Keratinocyte (primary cell): Measurements from ENCODE around the gene CEP85L. TPM values are rescaled to one million over a fixed set of nuclear protein-coding genes. Genes with fewer than 3 reads are reported as not detected.

Experiments used
- DNase-seq: peaks from one replicate; pipeline ENCODE4 v3.0.0-alpha.2; 2011; ENCODE audit warnings: low read depth, missing footprints, low spot score
- FAIRE-seq: peaks from 2 replicates; lab custom pipeline; 2011; peaks lifted over from hg19 to GRCh38; lab: Jason Lieb, UNC
- H2AFZ ChIP-seq: 2 replicates; pipeline ENCODE4 v1.6.0; 2012; ENCODE audit warnings: low read length, control low read depth, inconsistent platforms; ENCODE audit not compliant: control insufficient read depth
- H3K27ac ChIP-seq: 2 replicates; pipeline ENCODE4 v1.5.1; 2011; ENCODE audit warnings: low read length; ENCODE audit not compliant: control insufficient read depth, insufficient read depth
- H3K27me3 ChIP-seq: 3 replicates; pipeline ENCODE4 v1.6.0; 2011; ENCODE audit warnings: low read length; ENCODE audit not compliant: control insufficient read depth, insufficient read depth; ENCODE audit errors: extremely low read depth
- H3K36me3 ChIP-seq, 2 experiments: 2 replicates in 1 of 2; 3 replicates in 1 of 2; pipeline ENCODE4 v1.5.1; 2011; ENCODE audit warnings: low read length in 2 of 2, mild to moderate bottlenecking in 1 of 2; ENCODE audit not compliant: control insufficient read depth in 2 of 2, insufficient read depth in 2 of 2; ENCODE audit errors: extremely low read depth in 1 of 2
- H3K4me1 ChIP-seq: 3 replicates; pipeline ENCODE4 v1.5.1; 2011; ENCODE audit warnings: low read length; ENCODE audit not compliant: control insufficient read depth, insufficient read depth; ENCODE audit errors: extremely low read depth
- H3K4me2 ChIP-seq: 3 replicates; pipeline ENCODE4 v1.6.0; 2011; ENCODE audit warnings: low read depth, low read length; ENCODE audit not compliant: control insufficient read depth, insufficient read depth; ENCODE audit errors: extremely low read depth
- H3K4me3 ChIP-seq, 3 experiments: fragments of 200-600 bp in 1 of 3; sonication (generic) in 1 of 3; 2 replicates in 2 of 3; 3 replicates in 1 of 3; pipeline ENCODE4 v1.5.1; 2011 to 2016; ENCODE audit warnings: low read length in 3 of 3, mild to moderate bottlenecking in 3 of 3, control low read depth in 2 of 3, inconsistent platforms in 1 of 3, low read depth in 1 of 3, mixed read lengths in 1 of 3, mixed run types in 1 of 3, moderate library complexity in 1 of 3; ENCODE audit not compliant: control insufficient read depth in 2 of 3, insufficient read depth in 2 of 3; ENCODE audit errors: extremely low read depth in 1 of 3
- H3K79me2 ChIP-seq: 2 replicates; pipeline ENCODE4 v1.6.0; 2012; ENCODE audit warnings: low read length; ENCODE audit not compliant: control insufficient read depth, insufficient read depth
- H3K9ac ChIP-seq: 3 replicates; pipeline ENCODE4 v1.6.0; 2011; ENCODE audit warnings: low read length; ENCODE audit not compliant: control insufficient read depth, insufficient read depth; ENCODE audit errors: extremely low read depth
- H3K9me1 ChIP-seq: 3 replicates; pipeline ENCODE4 v1.6.0; 2011; ENCODE audit warnings: low read length; ENCODE audit not compliant: control insufficient read depth, insufficient read depth; ENCODE audit errors: extremely low read depth
- H3K9me3 ChIP-seq: 2 replicates; pipeline ENCODE4 v1.5.1; 2012; ENCODE audit warnings: low read depth, low read length; ENCODE audit not compliant: control insufficient read depth
- H4K20me1 ChIP-seq: 3 replicates; pipeline ENCODE4 v1.6.0; 2011; ENCODE audit warnings: low read length; ENCODE audit not compliant: control insufficient read depth, insufficient read depth; ENCODE audit errors: extremely low read depth
- CTCF ChIP-seq, 3 experiments: IDR thresholded peaks in 1 of 3; conservative IDR thresholded peaks in 1 of 3; optimal IDR thresholded peaks in 1 of 3; 2 replicates in 2 of 3; 3 replicates in 1 of 3; pipeline versions ENCODE3 to v1.5.1; 2011; ENCODE audit warnings: low read length in 3 of 3, mild to moderate bottlenecking in 3 of 3, moderate library complexity in 2 of 3, control low read depth in 1 of 3, inconsistent platforms in 1 of 3; ENCODE audit not compliant: insufficient read depth in 2 of 3; ENCODE audit errors: extremely low read depth in 1 of 3
- EZH2 ChIP-seq: IDR thresholded peaks from one replicate; pipeline ENCODE4 v1.6.1; 2012; ENCODE audit warnings: inconsistent platforms, mild to moderate bottlenecking, low read length, moderate library complexity
- dilution Hi-C: fragments of 300-500 bp; cut with MboI; formaldehyde crosslinking; loops from one replicate; pipeline ENCODE4 v1.7.0; 2020; ENCODE audit warnings: low sequenced_read_pairs; ENCODE audit not compliant: extremely low pct_ligation_motif_present
- polyA plus RNA-seq, 5 experiments: library from polyadenylated mRNA; depleted of rRNA in 3 of 5; stranded (reverse) in 3 of 5; stranded (forward) in 1 of 5; unstranded in 1 of 5; fragments of >200 nt; gene quantifications; 1 replicate in 1 of 5; 2 replicates in 3 of 5; 3 replicates in 1 of 5; pipeline versions ENCODE4 v1.2.1 to v1.2.3, GENCODE V29; 2011 to 2012; ENCODE audit warnings: missing spikeins in 2 of 5, low read depth in 1 of 5, low replicate concordance in 1 of 5

The CEP85L gene
- polyA plus RNA-seq, 1 donor (not counting 4 experiments of a cell fraction or from before 2014, with no cell fraction given) = 3.5 TPM

- Histone ChIP-seq H2AFZ (no peak overlapping the region), H3K9ac (no peak overlapping the region), H3K4me2 (no peak overlapping the region), H3K4me1 (no peaks in the 10 kb centered on the region), H3K79me2 (no peaks in the 10 kb centered on the region), H3K27ac (no peak overlapping the region), H3K4me3 (no peak overlapping the region), H3K9me1 (no peaks in the 10 kb centered on the region), H3K9me3 (no peaks in the 10 kb centered on the region), H4K20me1 (no peaks in the 10 kb centered on the region), H3K36me3 (peaks cover 0 to 1% of the 10 kb centered on the region in 2 experiments), H3K27me3 (no peaks in the 10 kb centered on the region)
- DNase-seq = no peak
- dilution Hi-C loops = no loop called here
- no peak for TF ChIP-seq EZH2
- TF ChIP-seq CTCF (optimal IDR thresholded peaks at IDR 0.05 in 1 of 3, IDR thresholded peaks at IDR 0.05 in 1 of 3, conservative IDR thresholded peaks at IDR 0.05 in 1 of 3; ENCODE audit: extremely low read depth in 1 of 3, insufficient read depth in 2 of 3, low read length in 3 of 3) = no peak
- no peak for FAIRE-seq
These were observed 89.1 kb downstream of the CEP85L start for GRCh38 chr6:118562248-118562647.

DNA sequence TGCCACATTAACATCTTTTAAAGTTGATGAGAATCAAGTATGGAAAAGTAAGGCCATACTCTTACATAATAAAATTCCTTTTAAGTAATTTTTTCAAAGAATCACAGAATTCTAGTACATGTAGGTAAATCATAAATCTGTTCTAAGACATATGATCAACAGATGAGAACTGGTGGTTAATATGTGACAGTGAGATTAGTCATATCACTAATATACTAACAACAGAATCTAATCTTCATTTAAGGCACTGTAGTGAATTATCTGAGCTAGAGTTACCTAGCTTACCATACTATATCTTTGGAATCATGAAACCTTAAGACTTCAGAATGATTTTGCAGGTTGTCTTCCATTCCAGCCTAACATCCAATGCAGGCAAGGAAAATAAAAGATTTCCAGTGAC, 91.7 kb downstream of the CEP85L start:
- no peak for FAIRE-seq
- H3K79me2 ChIP-seq = no peaks in the 10 kb centered on the region
- no peaks in the 10 kb centered on the region for H3K9me3 ChIP-seq
- H3K4me1 ChIP-seq = no peaks in the 10 kb centered on the region
- H3K4me3 ChIP-seq = no peak overlapping the region
- H3K27me3 ChIP-seq = no peaks in the 10 kb centered on the region
- TF ChIP-seq EZH2 (no peak), CTCF (optimal IDR thresholded peaks at IDR 0.05 in 1 of 3, IDR thresholded peaks at IDR 0.05 in 1 of 3, conservative IDR thresholded peaks at IDR 0.05 in 1 of 3; ENCODE audit: extremely low read depth in 1 of 3, insufficient read depth in 2 of 3, low read length in 3 of 3) (no peak)
- H4K20me1 ChIP-seq = no peaks in the 10 kb centered on the region
- dilution Hi-C loops = no loop called here
- H3K4me2 ChIP-seq = no peak overlapping the region
- no peak overlapping the region for H3K27ac ChIP-seq
- H3K9ac ChIP-seq = no peak overlapping the region
- H2AFZ ChIP-seq = no peak overlapping the region
- no peak for DNase-seq
- no peaks in the 10 kb centered on the region for H3K36me3 ChIP-seq
- H3K9me1 ChIP-seq = no peaks in the 10 kb centered on the region
